Panc1 (cell line): ENCODE data around the gene KRT85. TPM values are rescaled to one million over a fixed set of nuclear protein-coding genes. Genes with fewer than 3 reads are reported as not detected.

Experiments used
- ATAC-seq: fragments of 200-7000 bp; cut with Tn5 transposase; 2 replicates; pipeline ENCODE4 v1.9.1; 2020; ENCODE audit warnings: mild to moderate bottlenecking, moderate library complexity
- BruUV-seq: library from RNA; stranded (reverse); fragments of 400-500 nt; replicated peaks from 2 replicates; lab custom pipeline; 2021; lab: Mats Ljungman, UMichigan
- CTCF ChIA-PET: fragments of 300-600 bp; sonication (Branson Sonifier 250); formaldehyde crosslinking; loops from one replicate; lab custom pipeline; 2022; ENCODE audit warnings: antibody characterized with exemption; lab: Charles Lee
- POLR2A ChIA-PET: fragments of 300-600 bp; sonication (Branson Sonifier 250); formaldehyde crosslinking; loops from one replicate; lab custom pipeline; 2022; ENCODE audit warnings: antibody characterized with exemption; lab: Charles Lee
- DNase-seq: peaks from one replicate; pipeline ENCODE4 v3.0.0-alpha.2; 2010; ENCODE audit warnings: low read depth, low spot score
- H3K27ac ChIP-seq: 2 replicates; pipeline ENCODE4 v1.5.1; 2011; ENCODE audit warnings: mild to moderate bottlenecking, low read length, inconsistent platforms
- H3K27me3 ChIP-seq: fragments of 200-500 bp; sonication (Bioruptor generic); 2 replicates; pipeline ENCODE4 v1.6.0; 2014; ENCODE audit warnings: low read length, inconsistent platforms; ENCODE audit not compliant: control insufficient read depth, insufficient read depth
- H3K36me3 ChIP-seq: fragments of 200-500 bp; sonication (Bioruptor generic); 2 replicates; pipeline ENCODE4 v1.5.1; 2014; ENCODE audit warnings: inconsistent platforms, mild to moderate bottlenecking, low read length, moderate library complexity; ENCODE audit not compliant: control insufficient read depth, insufficient read depth
- H3K4me1 ChIP-seq: 2 replicates; pipeline ENCODE4 v1.5.1; 2011; ENCODE audit warnings: inconsistent platforms, mild to moderate bottlenecking, low read length, moderate library complexity; ENCODE audit not compliant: control insufficient read depth, insufficient read depth
- H3K4me3 ChIP-seq, 2 experiments: 2 replicates each; pipeline ENCODE4 v1.5.1; 2011 to 2012; ENCODE audit warnings: low read depth in 2 of 2, low read length in 2 of 2, mild to moderate bottlenecking in 2 of 2, inconsistent platforms in 1 of 2, moderate library complexity in 1 of 2
- H3K9me3 ChIP-seq: fragments of 200-500 bp; sonication (Bioruptor generic); 2 replicates; pipeline ENCODE4 v1.5.1; 2014; ENCODE audit warnings: low read depth, mild to moderate bottlenecking, inconsistent platforms, low read length, moderate library complexity; ENCODE audit not compliant: control insufficient read depth, insufficient read depth
- CTCF ChIP-seq: fragments of 450-650 bp; IDR thresholded peaks from 2 replicates; pipeline ENCODE4 v1.5.1; 2017; ENCODE audit warnings: mild to moderate bottlenecking
- POLR2AphosphoS5 ChIP-seq: IDR thresholded peaks from 2 replicates; pipeline ENCODE4 v1.6.1; 2012; ENCODE audit warnings: mild to moderate bottlenecking, low read depth, low read length, moderate library complexity
- REST ChIP-seq, 2 experiments: IDR thresholded peaks; 2 replicates each; pipeline ENCODE4 v1.6.1; 2011 to 2012; ENCODE audit warnings: low read depth in 2 of 2, control low read depth in 1 of 2, low read length in 1 of 2, mild to moderate bottlenecking in 1 of 2, moderate library complexity in 1 of 2; ENCODE audit not compliant: insufficient read depth in 1 of 2
- SIN3A ChIP-seq: IDR thresholded peaks from 2 replicates; pipeline ENCODE4 v1.6.1; 2012; ENCODE audit warnings: low read depth, mild to moderate bottlenecking, low read length, moderate library complexity, borderline replicate concordance; ENCODE audit not compliant: insufficient read depth
- TCF7L2 ChIP-seq: IDR thresholded peaks from 2 replicates; pipeline ENCODE4 v1.6.1; 2011; ENCODE audit warnings: mild to moderate bottlenecking, low read depth, low read length, inconsistent platforms
- in situ Hi-C: cut with HindIII; loops from 2 replicates; pipeline ENCODE4 v1.10.0; 2016; ENCODE audit warnings: low sequenced_read_pairs, low pct_unique_long_range_greater_than_20kb
- intact Hi-C: fragments of 100-400 bp; cut with micrococcal nuclease; formaldehyde crosslinking; loops from one replicate; pipeline ENCODE4 v1.10.0; 2022; ENCODE audit not compliant: unreplicated experiment
- total RNA-seq: library from RNA; stranded (reverse); gene quantifications from one replicate; pipeline ENCODE4 v1.2.1, GENCODE V29; 2021; ENCODE audit not compliant: unreplicated experiment

KRT85 gene
- total RNA-seq, 1 experiment from 2014 or later, result not detected

GRCh38 chr12:52319097-52319496 lies 48.2 kb downstream of the KRT85 start:
- ChIA-PET POLR2A (interaction anchor here (0.6 kb wide), 1 partner anchor 41 kb away, joined by 3 read pairs; no protein-coding TSS in a partner anchor), CTCF (interaction anchor here (0.6 to 1.3 kb wide), 4 partner anchors 9 to 116 kb away, joined by 3 to 5 read pairs (median 4); no protein-coding TSS in a partner anchor)
- BruUV-seq, result no TSS peak
- TF ChIP-seq REST (IDR thresholded peaks at IDR 0.05; ENCODE audit: insufficient read depth in 1 of 2, low read depth in 2 of 2, low read length in 1 of 2) (no peak), CTCF (no peak; the same call in 1 of the 2 replicates), POLR2AphosphoS5 (no peak), TCF7L2 (no peak), SIN3A (no peak)
- H3K27me3 ChIP-seq, result no peaks in the 10 kb centered on the region
- ATAC-seq (no peak), DNase-seq (no peak)
- intact Hi-C loops (no loop called here), in situ Hi-C loops (no loop called here)
- H3K9me3 ChIP-seq, result no peaks in the 10 kb centered on the region
- H3K36me3 ChIP-seq, result no peaks in the 10 kb centered on the region
- H3K27ac ChIP-seq, result no peak overlapping the region
- H3K4me1 ChIP-seq, result no peaks in the 10 kb centered on the region
- no peak overlapping the region for H3K4me3 ChIP-seq

GRCh38 chr12:52318241-52318990 lies 48.9 kb downstream of the KRT85 start:
- H3K36me3 ChIP-seq, result no peaks in the 10 kb centered on the region
- no peak overlapping the region for H3K4me3 ChIP-seq
- ChIA-PET CTCF (interaction anchor here (0.7 to 1.3 kb wide), 4 partner anchors 10 to 552 kb away, joined by 3 to 5 read pairs (median 4); no protein-coding TSS in a partner anchor), POLR2A (interaction anchor here (0.5 kb wide), 1 partner anchor 676 kb away, joined by 5 read pairs; no protein-coding TSS in a partner anchor)
- no peaks in the 10 kb centered on the region for H3K4me1 ChIP-seq
- intact Hi-C loops, result no loop called here
- in situ Hi-C loops, result no loop called here
- no peak for DNase-seq
- no TSS peak for BruUV-seq
- ATAC-seq, result no peak
- H3K27me3 ChIP-seq, result no peaks in the 10 kb centered on the region
- H3K9me3 ChIP-seq, result no peaks in the 10 kb centered on the region
- no peak overlapping the region for H3K27ac ChIP-seq
- TF ChIP-seq REST (IDR thresholded peaks at IDR 0.05; ENCODE audit: insufficient read depth in 1 of 2, low read depth in 2 of 2, low read length in 1 of 2) (no peak), TCF7L2 (no peak), SIN3A (no peak), POLR2AphosphoS5 (no peak)
